ENCODE results near the gene RSPO1.

The RSPO1 gene

GRCh38 chr1:37653906-37654305 is 19.2 kb upstream of the RSPO1 start:
- Histone ChIP-seq H2AFZ (ENCODE audit: low read length) (no peak overlapping the region), H3K9ac (ENCODE audit: low read length) (no peak overlapping the region), H3F3A (ENCODE audit: insufficient read depth, low read length) (no peaks in the 10 kb centered on the region), H3K27ac (ENCODE audit: low read depth, low read length, poor library complexity, severe bottlenecking) (no peak overlapping the region), H3K4me1 (ENCODE audit: insufficient read depth, low read length, severe bottlenecking) (no peaks in the 10 kb centered on the region), H3K9me2 (ENCODE audit: low read depth, low read length) (no peaks in the 10 kb centered on the region), H3K36me3 (ENCODE audit: insufficient read depth, low read length) (no peaks in the 10 kb centered on the region), H3K27me3 (ENCODE audit: insufficient read depth, low read length) (no peaks in the 10 kb centered on the region), H3K79me2 (ENCODE audit: insufficient read depth, low read length) (no peaks in the 10 kb centered on the region), H4K20me1 (ENCODE audit: insufficient read depth, low read length) (no peaks in the 10 kb centered on the region), H3K9me3 (ENCODE audit: low read length) (no peaks in the 10 kb centered on the region), H3K4me2 (ENCODE audit: low read length) (no peak overlapping the region), H3K4me3 (ENCODE audit: low read depth, low read length, poor library complexity, severe bottlenecking) (no peak overlapping the region)
- no peak for TF ChIP-seq EZH2 (IDR thresholded peaks at IDR 0.05; ENCODE audit: borderline replicate concordance, low read length)
- TF ChIP-seq CTCF (IDR thresholded peaks at IDR 0.05; ENCODE audit: low read length): no peak

- no peaks in the 10 kb centered on the region for H3K79me2 ChIP-seq (ENCODE audit: insufficient read depth, low read length)
- H2AFZ ChIP-seq (ENCODE audit: low read length): no peak overlapping the region
- H3K27ac ChIP-seq (ENCODE audit: low read depth, low read length, poor library complexity, severe bottlenecking): no peak overlapping the region
- H3F3A ChIP-seq (ENCODE audit: insufficient read depth, low read length): no peaks in the 10 kb centered on the region
- H3K9ac ChIP-seq (ENCODE audit: low read length): no peak overlapping the region
- TF ChIP-seq CTCF (IDR thresholded peaks at IDR 0.05; ENCODE audit: low read length) (no peak), EZH2 (IDR thresholded peaks at IDR 0.05; ENCODE audit: borderline replicate concordance, low read length) (no peak)
- H3K4me2 ChIP-seq (ENCODE audit: low read length): no peak overlapping the region
- no peaks in the 10 kb centered on the region for H3K4me1 ChIP-seq (ENCODE audit: insufficient read depth, low read length, severe bottlenecking)
- H3K4me3 ChIP-seq (ENCODE audit: low read depth, low read length, poor library complexity, severe bottlenecking): no peak overlapping the region
- H4K20me1 ChIP-seq (ENCODE audit: insufficient read depth, low read length): no peaks in the 10 kb centered on the region
- no peaks in the 10 kb centered on the region; the same call in 1 of the 2 replicates for H3K27me3 ChIP-seq (ENCODE audit: insufficient read depth, low read length)
- H3K36me3 ChIP-seq (ENCODE audit: insufficient read depth, low read length): no peaks in the 10 kb centered on the region
- H3K9me3 ChIP-seq (ENCODE audit: low read length): no peaks in the 10 kb centered on the region
- H3K9me2 ChIP-seq (ENCODE audit: low read depth, low read length): no peaks in the 10 kb centered on the region
These were observed 18.3 kb upstream of the RSPO1 start for GRCh38 chr1:37652976-37653375.

GRCh38 chr1:37651803-37652202 is 17.1 kb upstream of the RSPO1 start:
- H3K4me3 ChIP-seq (ENCODE audit: low read depth, low read length, poor library complexity, severe bottlenecking): no peak overlapping the region
- no peaks in the 10 kb centered on the region for H3K9me2 ChIP-seq (ENCODE audit: low read depth, low read length)
- H3K79me2 ChIP-seq (ENCODE audit: insufficient read depth, low read length): no peaks in the 10 kb centered on the region
- no peak for TF ChIP-seq EZH2 (IDR thresholded peaks at IDR 0.05; ENCODE audit: borderline replicate concordance, low read length)
- no peak for TF ChIP-seq CTCF (IDR thresholded peaks at IDR 0.05; ENCODE audit: low read length)
- H3K9ac ChIP-seq (ENCODE audit: low read length): no peak overlapping the region
- no peaks in the 10 kb centered on the region for H3K4me1 ChIP-seq (ENCODE audit: insufficient read depth, low read length, severe bottlenecking)
- H3K36me3 ChIP-seq (ENCODE audit: insufficient read depth, low read length): no peaks in the 10 kb centered on the region
- H3K27ac ChIP-seq (ENCODE audit: low read depth, low read length, poor library complexity, severe bottlenecking): no peak overlapping the region
- no peak overlapping the region for H3K4me2 ChIP-seq (ENCODE audit: low read length)
- H3K27me3 ChIP-seq (ENCODE audit: insufficient read depth, low read length): no peaks in the 10 kb centered on the region; the same call in 1 of the 2 replicates
- H3F3A ChIP-seq (ENCODE audit: insufficient read depth, low read length): no peaks in the 10 kb centered on the region
- no peaks in the 10 kb centered on the region for H3K9me3 ChIP-seq (ENCODE audit: low read length)
- no peaks in the 10 kb centered on the region for H4K20me1 ChIP-seq (ENCODE audit: insufficient read depth, low read length)
- no peak overlapping the region for H2AFZ ChIP-seq (ENCODE audit: low read length)

Data from OCI-LY1 (cell line).